ENCODE measurements around the gene SPDL1.

GRCh38 chr5:169542811-169543210, 40.8 kb upstream of the SPDL1 start:
- TF ChIP-seq CTCF (IDR thresholded peaks at IDR 0.05) = no peak
- no peak for TF ChIP-seq POLR2A (IDR thresholded peaks at IDR 0.05)
- TF ChIP-seq POLR2AphosphoS5 (IDR thresholded peaks at IDR 0.05) = no peak

Measured in breast epithelium (tissue), 3 donors.